Body of pancreas (tissue), 4 donors: ENCODE data around the gene FAN1. TPM values are rescaled to one million over a fixed set of nuclear protein-coding genes. Genes with fewer than 3 reads are reported as not detected.

Experiments
- ATAC-seq: fragments of 150-250 bp; one replicate; pipeline ENCODE4 v1.9.1; 2016
- DNase-seq, 4 donors: peaks; one replicate each; pipeline ENCODE4 v3.0.0-alpha.2; 2019
- H3K27ac ChIP-seq, 4 donors: fragments of 200-600 bp; sonication (generic); 1 replicate in 3 of 4; 2 replicates in 1 of 4; pipeline versions ENCODE4 v1.5.1 to v1.6.1; 2016 to 2019; ENCODE audit warnings: mild to moderate bottlenecking in 1 of 4, mixed read lengths in 1 of 4, moderate library complexity in 1 of 4
- H3K27me3 ChIP-seq, 2 donors: fragments of 200-600 bp; sonication (generic); one replicate each; pipeline ENCODE4 v1.6.0; 2016; ENCODE audit warnings: mild to moderate bottlenecking in 1 of 2
- H3K36me3 ChIP-seq, 2 donors: fragments of 200-600 bp; sonication (generic); replicated peaks in 1 of 2; 2 replicates each; pipeline ENCODE4 v1.5.1; 2016; ENCODE audit warnings: low read depth in 2 of 2; ENCODE audit not compliant: insufficient read depth in 1 of 2
- H3K4me1 ChIP-seq: fragments of 200-600 bp; sonication (generic); one replicate; pipeline ENCODE4 v1.6.0; 2016
- H3K4me3 ChIP-seq, 2 donors: fragments of 200-600 bp; sonication (generic); 1 replicate in 1 of 2; 2 replicates in 1 of 2; pipeline ENCODE4 v1.5.1; 2016 to 2019
- H3K9me3 ChIP-seq, 3 donors: fragments of 200-600 bp; sonication (generic); 1 replicate in 2 of 3; 2 replicates in 1 of 3; pipeline ENCODE4 v1.5.1; 2016
- POLR2A ChIP-seq, 3 donors: fragments of 450-650 bp; IDR thresholded peaks; one replicate each; pipeline ENCODE4 v1.6.1; 2016; ENCODE audit warnings: antibody characterized with exemption in 3 of 3, mild to moderate bottlenecking in 2 of 3
- WGBS, 2 donors: methylation state at CpG; one replicate each; pipeline ENCODE4 v1.1.5; 2017; 5-methylcytosine and 5-hydroxymethylcytosine counted together
- intact Hi-C: fragments of 100-400 bp; cut with DNase I; formaldehyde crosslinking; loops from one replicate; pipeline ENCODE4 v1.15.1; 2023
- total RNA-seq, 2 donors: library from RNA; depleted of rRNA; stranded (reverse); fragments of >200 nt; gene quantifications; one replicate each; pipeline ENCODE4 v1.1.0, GENCODE V29; 2016
- TF ChIP-seq, protein P1 (sequence below), 7 experiments: fragments of 450-650 bp in 4 of 7; fragments of 200-600 bp in 3 of 7; sonication (generic) in 3 of 7; IDR thresholded peaks; one replicate each; pipeline ENCODE4 v1.5.1; 2016 to 2019; ENCODE audit warnings: antibody characterized with exemption in 7 of 7

Gene FAN1
- total RNA-seq, 2 donors from 2014 or later: 12.5 to 20.2 TPM

DNA sequence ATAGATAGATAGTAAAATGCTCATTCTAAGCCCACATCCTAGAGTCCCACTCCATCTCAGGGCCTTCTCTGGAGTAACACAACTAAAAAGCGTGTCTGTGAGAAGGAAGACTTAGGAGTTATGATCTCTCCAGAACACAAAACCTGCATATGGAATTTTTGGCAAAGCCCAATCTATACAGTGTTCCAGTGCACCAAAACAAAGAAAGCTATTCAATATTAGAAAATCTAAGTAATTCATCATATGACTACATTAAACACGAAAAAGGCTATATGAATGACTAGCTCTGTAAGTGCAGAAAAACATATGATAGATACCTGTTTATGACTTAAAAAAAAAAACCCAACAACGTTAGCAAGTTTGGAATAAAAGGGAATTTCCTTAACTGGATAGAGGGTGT is 60.0 kb downstream of the FAN1 start:
- ATAC-seq (no peak), DNase-seq (no peak)
- WGBS, 2 donors: 80 to 84% methylated on average over 3 of the region's 3 CpGs
- Histone ChIP-seq H3K4me3 (no peak overlapping the region), H3K36me3 (peaks cover 0 to 14% of the 10 kb centered on the region in 2 donors), H3K9me3 (no peaks in the 10 kb centered on the region), H3K27me3 (no peaks in the 10 kb centered on the region), H3K4me1 (no peaks in the 10 kb centered on the region), H3K27ac (no peak overlapping the region)
- no peak for TF ChIP-seq POLR2A (IDR thresholded peaks at IDR 0.05)
- TF ChIP-seq, protein P1, sequence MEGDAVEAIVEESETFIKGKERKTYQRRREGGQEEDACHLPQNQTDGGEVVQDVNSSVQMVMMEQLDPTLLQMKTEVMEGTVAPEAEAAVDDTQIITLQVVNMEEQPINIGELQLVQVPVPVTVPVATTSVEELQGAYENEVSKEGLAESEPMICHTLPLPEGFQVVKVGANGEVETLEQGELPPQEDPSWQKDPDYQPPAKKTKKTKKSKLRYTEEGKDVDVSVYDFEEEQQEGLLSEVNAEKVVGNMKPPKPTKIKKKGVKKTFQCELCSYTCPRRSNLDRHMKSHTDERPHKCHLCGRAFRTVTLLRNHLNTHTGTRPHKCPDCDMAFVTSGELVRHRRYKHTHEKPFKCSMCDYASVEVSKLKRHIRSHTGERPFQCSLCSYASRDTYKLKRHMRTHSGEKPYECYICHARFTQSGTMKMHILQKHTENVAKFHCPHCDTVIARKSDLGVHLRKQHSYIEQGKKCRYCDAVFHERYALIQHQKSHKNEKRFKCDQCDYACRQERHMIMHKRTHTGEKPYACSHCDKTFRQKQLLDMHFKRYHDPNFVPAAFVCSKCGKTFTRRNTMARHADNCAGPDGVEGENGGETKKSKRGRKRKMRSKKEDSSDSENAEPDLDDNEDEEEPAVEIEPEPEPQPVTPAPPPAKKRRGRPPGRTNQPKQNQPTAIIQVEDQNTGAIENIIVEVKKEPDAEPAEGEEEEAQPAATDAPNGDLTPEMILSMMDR (IDR thresholded peaks at IDR 0.05): no peak
- intact Hi-C loops: loop anchor here (10.0 kb wide), 1 partner anchor 161 kb away; no protein-coding TSS in a partner anchor

DNA sequence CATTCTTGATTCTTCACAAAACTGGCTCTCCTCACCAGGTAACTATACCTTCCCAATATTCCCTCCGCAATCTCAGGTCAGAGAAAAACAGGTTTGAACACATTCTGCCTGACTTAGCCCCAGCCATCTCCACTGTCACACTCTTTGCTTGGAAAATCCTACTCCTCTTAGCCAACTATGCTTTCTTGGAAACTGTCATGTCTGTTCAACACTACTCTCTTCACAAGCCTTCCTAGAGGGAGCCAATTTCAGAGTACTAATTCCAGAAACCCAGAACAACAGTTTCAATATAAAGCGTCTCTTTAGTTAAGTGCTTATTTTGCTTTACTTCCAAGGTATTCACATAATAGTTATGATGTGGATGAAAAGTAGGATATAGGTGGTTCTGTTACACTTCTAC is 66.0 kb downstream of the FAN1 start:
- WGBS, 2 donors: 98 to 99% methylated on average over 2 of the region's 2 CpGs
- no peak for ATAC-seq
- DNase-seq: no peak
- no peaks in the 10 kb centered on the region for H3K9me3 ChIP-seq
- H3K27ac ChIP-seq: no peak overlapping the region
- intact Hi-C loops: loop anchor here (10.0 kb wide), 1 partner anchor 155 kb away; no protein-coding TSS in a partner anchor
- H3K36me3 ChIP-seq: peaks cover 0 to 13% of the 10 kb centered on the region in 2 donors
- no peaks in the 10 kb centered on the region for H3K27me3 ChIP-seq
- H3K4me3 ChIP-seq: no peak overlapping the region
- TF ChIP-seq POLR2A (IDR thresholded peaks at IDR 0.05): no peak
- TF ChIP-seq, protein P1 (IDR thresholded peaks at IDR 0.05): no peak
- no peaks in the 10 kb centered on the region for H3K4me1 ChIP-seq

DNA sequence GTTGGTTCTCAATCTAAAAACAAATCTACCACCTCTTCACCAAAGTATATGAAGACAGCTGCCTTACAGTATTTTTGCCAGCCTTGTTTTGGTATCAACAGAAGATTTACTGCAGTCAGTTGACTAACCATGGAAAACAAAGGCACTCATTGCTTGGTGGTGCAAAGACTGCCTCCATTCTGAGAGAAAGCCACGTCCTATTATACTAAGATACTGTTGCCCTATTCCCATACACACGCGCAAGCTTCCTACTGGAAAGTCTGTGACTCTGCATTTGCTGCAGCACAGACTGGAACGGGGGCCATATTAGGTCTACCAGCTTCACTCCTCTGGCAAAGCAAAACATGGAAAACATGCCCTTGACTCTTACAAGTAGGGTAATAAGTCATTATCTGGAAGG is 69.7 kb downstream of the FAN1 start:
- H3K9me3 ChIP-seq: no peaks in the 10 kb centered on the region
- H3K27ac ChIP-seq: no peak overlapping the region
- no peak overlapping the region for H3K4me3 ChIP-seq
- peaks cover 7% of the 10 kb centered on the region for H3K4me1 ChIP-seq
- ATAC-seq (no peak), DNase-seq (no peak)
- peaks cover 0 to 7% of the 10 kb centered on the region in 2 donors for H3K36me3 ChIP-seq
- 91 to 97% methylated on average over 4 of the region's 4 CpGs for WGBS, 2 donors
- no peaks in the 10 kb centered on the region for H3K27me3 ChIP-seq
- TF ChIP-seq, protein P1 (IDR thresholded peaks at IDR 0.05): no peak
- TF ChIP-seq POLR2A (IDR thresholded peaks at IDR 0.05): no peak
- intact Hi-C loops: no loop called here

DNA sequence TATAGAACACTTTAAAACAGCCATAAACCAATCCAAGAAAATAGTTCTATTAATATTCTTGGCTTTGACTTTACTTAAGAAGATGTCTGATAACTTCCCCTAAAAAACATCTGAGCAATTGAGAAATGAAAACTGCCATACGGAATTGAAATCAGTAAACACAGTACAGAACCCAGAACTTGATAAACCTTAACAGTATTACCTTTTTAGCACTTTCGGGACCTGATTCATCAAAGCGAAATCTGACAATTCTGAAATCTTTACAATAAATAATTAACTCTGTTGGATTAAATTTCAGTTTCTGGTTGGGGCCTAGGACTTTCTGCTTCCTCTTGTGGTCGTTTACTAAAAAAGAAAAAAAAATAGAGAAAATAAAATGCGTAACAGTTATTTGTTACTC is 70.4 kb downstream of the FAN1 start:
- 59 to 61% methylated on average over 5 of the region's 5 CpGs for WGBS, 2 donors
- H3K27me3 ChIP-seq: no peaks in the 10 kb centered on the region
- no peak for TF ChIP-seq POLR2A (IDR thresholded peaks at IDR 0.05)
- TF ChIP-seq, protein P1 (IDR thresholded peaks at IDR 0.05): no peak
- intact Hi-C loops: no loop called here
- H3K36me3 ChIP-seq: peaks cover 0 to 5% of the 10 kb centered on the region in 2 donors
- ATAC-seq (no peak), DNase-seq (no peak)
- no peak overlapping the region for H3K4me3 ChIP-seq
- H3K9me3 ChIP-seq: no peaks in the 10 kb centered on the region
- H3K4me1 ChIP-seq: peaks cover 10% of the 10 kb centered on the region
- H3K27ac ChIP-seq: peak overlapping the region in 1 of 4 donors; percentile 37

DNA sequence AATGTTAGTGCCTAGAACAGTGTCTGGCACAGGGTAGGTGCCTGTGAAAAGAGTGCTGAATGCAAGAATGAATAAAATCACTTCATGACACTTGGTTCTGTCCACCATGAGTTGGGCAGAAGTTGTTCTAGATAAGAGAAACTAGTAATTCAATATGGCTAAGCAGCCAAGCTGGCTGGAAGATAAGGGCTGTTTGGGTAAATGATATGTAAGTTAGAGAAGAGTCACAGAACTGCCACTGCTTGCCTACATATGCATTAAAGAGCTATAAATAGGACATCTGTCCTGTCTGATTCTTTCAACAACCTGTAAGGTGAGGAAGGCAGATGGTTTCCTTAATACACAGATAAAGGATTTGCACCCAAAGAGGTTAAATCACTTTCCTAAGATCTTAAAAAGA is 74.6 kb downstream of the FAN1 start:
- H3K27ac ChIP-seq: no peak overlapping the region
- peaks cover 10% of the 10 kb centered on the region for H3K4me1 ChIP-seq
- H3K4me3 ChIP-seq: no peak overlapping the region
- DNase-seq (no peak), ATAC-seq (no peak)
- peaks cover 0 to 5% of the 10 kb centered on the region in 2 donors for H3K36me3 ChIP-seq
- H3K9me3 ChIP-seq: no peaks in the 10 kb centered on the region
- TF ChIP-seq POLR2A (IDR thresholded peaks at IDR 0.05): no peak
- TF ChIP-seq, protein P1 (IDR thresholded peaks at IDR 0.05): no peak
- no peaks in the 10 kb centered on the region for H3K27me3 ChIP-seq
- intact Hi-C loops: no loop called here
